ENCODE measurements around the gene IL4.
"Not testable (repeated sequence)": the region's sequence is repeated elsewhere in the genome, so short reads cannot be mapped to it uniquely, and the experiment has no call there.

Gene IL4

GRCh38 chr5:132674671-132675506 lies 1.1 kb downstream of the IL4 start:
- no peak for DNase-seq (ENCODE audit: low read depth)

GRCh38 chr5:132675936-132676689 lies 2.3 kb downstream of the IL4 start:
- no peak for DNase-seq (ENCODE audit: low read depth)

GRCh38 chr5:132677191-132677590 lies 3.4 kb downstream of the IL4 start:
- no peak for DNase-seq (ENCODE audit: low read depth)

- no peak for DNase-seq (ENCODE audit: low read depth)
Observed at GRCh38 chr5:132677682-132678400, 4.1 kb downstream of the IL4 start.

- no peak for DNase-seq (ENCODE audit: low read depth)
Observed at GRCh38 chr5:132678735-132679134, 4.9 kb downstream of the IL4 start.

- DNase-seq (ENCODE audit: low read depth): no peak
Observed at GRCh38 chr5:132679166-132679565, 5.4 kb downstream of the IL4 start.

- DNase-seq (ENCODE audit: low read depth): no peak
Observed at GRCh38 chr5:132679717-132680380, 6.1 kb downstream of the IL4 start.

- DNase-seq (ENCODE audit: low read depth): no peak
Observed at GRCh38 chr5:132680780-132681475, 7.1 kb downstream of the IL4 start.

- no peak for DNase-seq (ENCODE audit: low read depth)
Observed at GRCh38 chr5:132681476-132681831, 7.7 kb downstream of the IL4 start.

GRCh38 chr5:132681983-132682382 lies 8.2 kb downstream of the IL4 start:
- DNase-seq (ENCODE audit: low read depth): no peak

GRCh38 chr5:132684491-132684890 lies 10.7 kb downstream of the IL4 start:
- no peak for DNase-seq (ENCODE audit: low read depth)

GRCh38 chr5:132684922-132685720 lies 11.3 kb downstream of the IL4 start:
- no peak for DNase-seq (ENCODE audit: low read depth)

GRCh38 chr5:132686193-132686592 lies 12.4 kb downstream of the IL4 start:
- no peak for DNase-seq (ENCODE audit: low read depth)

- no peak for DNase-seq (ENCODE audit: low read depth)
Observed at GRCh38 chr5:132687995-132688394, 14.2 kb downstream of the IL4 start.

- DNase-seq (ENCODE audit: low read depth): peak; percentile 26
Observed at GRCh38 chr5:132688536-132689339, 14.9 kb downstream of the IL4 start.

GRCh38 chr5:132689513-132689912 lies 15.7 kb downstream of the IL4 start:
- no peak for DNase-seq (ENCODE audit: low read depth)

GRCh38 chr5:132690156-132690555 lies 16.4 kb downstream of the IL4 start:
- DNase-seq (ENCODE audit: low read depth): no peak

- DNase-seq (ENCODE audit: low read depth): not testable (repeated sequence)
Observed at GRCh38 chr5:132691755-132692631, 18.2 kb downstream of the IL4 start.

GRCh38 chr5:132692632-132692967 lies 18.8 kb downstream of the IL4 start:
- no peak for DNase-seq (ENCODE audit: low read depth)

Data from activated T-cell treated with anti-CD3 and anti-CD28 coated beads for 24 hours (primary cell).